Activated T-helper 2 cell treated with anti-CD3 and anti-CD28 coated beads, Interferon-gamma antibody, Interleukin-2, Interleukin-4, amounts not matched to agents 10 μg/mL and 5 μg/mL and 100 μg/mL, durations not matched to agents 14 hours and 24 hours and 36 hours (primary cell): ENCODE data around the gene GRHL1. TPM values are rescaled to one million over a fixed set of nuclear protein-coding genes. Genes with fewer than 3 reads are reported as not detected.

ENCODE experiments used
- DNase-seq: peaks from one replicate; pipeline ENCODE4 v3.0.0; 2021; ENCODE audit warnings: low spot score
- H3K27ac Mint-ChIP-seq: one replicate; pipeline ENCODE4 v1.8.0; 2021; ENCODE audit warnings: mixed read lengths
- H3K27me3 Mint-ChIP-seq: one replicate; pipeline ENCODE4 v1.8.0; 2021; ENCODE audit warnings: low read depth, mixed read lengths
- H3K36me3 Mint-ChIP-seq: one replicate; pipeline ENCODE4 v1.8.0; 2021; ENCODE audit warnings: low read depth, mixed read lengths
- H3K4me1 Mint-ChIP-seq: one replicate; pipeline ENCODE4 v1.8.0; 2021; ENCODE audit warnings: low read depth, mixed read lengths
- H3K4me3 Mint-ChIP-seq: one replicate; pipeline ENCODE4 v1.8.0; 2021; ENCODE audit warnings: low read depth, mild to moderate bottlenecking, moderate library complexity, mixed read lengths
- H3K9me3 Mint-ChIP-seq: one replicate; pipeline ENCODE4 v1.8.0; 2021; ENCODE audit warnings: mixed read lengths
- intact Hi-C: fragments of 100-400 bp; cut with micrococcal nuclease; formaldehyde crosslinking; loops from one replicate; pipeline ENCODE4 v1.15.1; 2023
- total RNA-seq: library from RNA; stranded (reverse); gene quantifications from 2 replicates; pipeline ENCODE4 v1.2.3, GENCODE V29; 2022

Gene GRHL1
- total RNA-seq, 1 donor from 2014 or later: 1.4 TPM

DNA sequence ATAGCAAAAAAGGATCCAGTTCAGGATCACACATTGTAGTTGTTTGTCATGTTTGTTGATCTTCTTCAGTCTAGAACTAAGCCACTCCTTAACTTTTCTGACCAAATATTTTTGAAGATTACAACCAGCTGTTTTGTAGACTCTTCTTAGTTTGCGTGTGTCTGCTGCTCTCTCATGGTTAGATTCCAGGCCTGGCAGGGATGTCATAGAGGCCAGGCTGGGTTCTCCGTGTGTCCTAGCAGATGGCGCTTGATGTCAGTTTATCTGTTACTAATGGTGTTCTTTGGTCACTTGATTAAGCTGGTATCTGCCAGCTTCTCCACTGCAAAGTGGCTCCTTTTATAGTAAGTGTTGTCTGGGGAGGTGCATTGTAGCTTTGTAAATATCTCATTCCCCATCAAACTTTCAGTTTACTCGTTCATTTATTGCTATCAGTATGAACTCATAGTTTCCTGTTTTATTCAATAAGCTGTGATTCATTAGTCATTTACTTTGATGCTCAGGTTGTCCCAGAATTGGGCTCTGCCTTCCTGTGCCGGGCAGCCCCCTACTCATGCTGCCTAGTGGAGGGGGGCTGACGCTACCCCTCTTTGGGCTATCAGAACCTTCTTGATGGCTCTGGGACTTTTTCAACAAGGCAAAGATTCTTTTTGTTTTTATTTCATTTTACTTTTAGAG is 42.1 kb downstream of the GRHL1 start:
- no peaks in the 10 kb centered on the region for H3K36me3 Mint-ChIP-seq
- intact Hi-C loops: no loop called here
- peaks cover 8% of the 10 kb centered on the region for H3K4me1 Mint-ChIP-seq
- no peak overlapping the region for H3K4me3 Mint-ChIP-seq
- H3K9me3 Mint-ChIP-seq: no peaks in the 10 kb centered on the region
- DNase-seq: no peak
- no peak overlapping the region for H3K27ac Mint-ChIP-seq
- H3K27me3 Mint-ChIP-seq: peaks cover 14% of the 10 kb centered on the region

DNA sequence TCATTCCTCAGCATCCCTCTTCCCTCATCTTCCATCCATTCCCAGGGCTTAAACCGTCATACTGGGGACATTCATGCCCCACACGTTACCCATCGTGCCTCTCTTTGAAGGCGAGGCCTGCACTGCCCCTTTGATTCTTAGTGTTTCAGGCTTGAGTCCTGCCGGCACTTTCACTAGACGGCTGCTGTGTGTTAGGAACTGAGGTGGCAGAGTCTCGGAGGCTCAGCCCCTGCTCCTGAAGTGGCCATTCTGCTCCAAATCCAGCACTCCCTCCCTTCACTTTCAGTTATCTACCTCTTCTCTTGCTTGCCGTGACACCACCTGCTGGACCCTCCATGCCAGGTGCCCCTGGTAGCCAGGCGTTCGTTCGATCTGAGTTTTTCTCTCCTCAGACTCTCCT is 43.0 kb downstream of the GRHL1 start:
- Mint-ChIP-seq H3K4me3 (no peak overlapping the region), H3K27me3 (peaks cover 14% of the 10 kb centered on the region), H3K27ac (no peak overlapping the region), H3K4me1 (peaks cover 8% of the 10 kb centered on the region), H3K36me3 (no peaks in the 10 kb centered on the region), H3K9me3 (no peaks in the 10 kb centered on the region)
- intact Hi-C loops: no loop called here
- DNase-seq: no peak

DNA sequence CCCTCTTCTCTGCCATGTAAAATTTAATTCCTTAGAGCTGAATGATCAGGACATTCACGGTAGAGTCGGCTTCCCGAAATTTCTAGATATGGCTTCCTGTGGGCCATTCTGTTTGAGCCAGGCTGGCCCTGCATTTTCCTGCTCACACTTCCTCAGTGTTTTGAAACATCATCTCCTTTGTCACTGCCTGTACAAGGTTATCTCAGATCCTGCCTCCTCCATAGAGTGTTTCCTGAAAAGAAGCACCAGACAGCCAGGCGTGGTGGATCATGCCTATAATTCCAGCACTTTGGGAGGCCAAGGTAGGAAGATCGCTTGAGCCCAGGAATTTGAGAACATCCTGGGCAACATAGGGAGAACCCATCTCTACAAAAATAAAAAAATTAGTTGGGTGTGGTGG is 43.6 kb downstream of the GRHL1 start:
- Mint-ChIP-seq H3K27ac (no peak overlapping the region), H3K36me3 (no peaks in the 10 kb centered on the region), H3K4me3 (no peak overlapping the region), H3K4me1 (peaks cover 8% of the 10 kb centered on the region), H3K27me3 (peaks cover 14% of the 10 kb centered on the region), H3K9me3 (no peaks in the 10 kb centered on the region)
- intact Hi-C loops: no loop called here
- no peak for DNase-seq

DNA sequence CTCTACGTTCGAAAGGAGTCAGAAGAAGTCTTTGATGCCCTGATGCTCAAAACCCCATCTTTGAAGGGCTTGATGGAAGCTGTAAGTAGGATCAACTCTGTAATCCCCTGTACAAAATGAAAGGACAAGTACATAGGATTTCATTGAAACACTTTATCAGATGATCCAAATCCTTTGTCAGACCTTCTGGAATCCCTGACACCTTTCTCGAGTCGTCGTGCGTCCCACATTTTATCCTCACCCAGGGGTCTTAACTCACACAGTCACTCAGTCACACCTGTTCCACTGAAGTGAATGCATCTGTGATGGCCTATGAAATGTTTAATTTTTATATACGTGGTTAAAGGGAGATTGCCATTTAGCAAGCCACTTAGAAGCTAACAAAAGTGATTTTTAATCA is 44.8 kb downstream of the GRHL1 start:
- H3K27me3 Mint-ChIP-seq: peaks cover 14% of the 10 kb centered on the region
- no peak overlapping the region for H3K27ac Mint-ChIP-seq
- intact Hi-C loops: no loop called here

DNA sequence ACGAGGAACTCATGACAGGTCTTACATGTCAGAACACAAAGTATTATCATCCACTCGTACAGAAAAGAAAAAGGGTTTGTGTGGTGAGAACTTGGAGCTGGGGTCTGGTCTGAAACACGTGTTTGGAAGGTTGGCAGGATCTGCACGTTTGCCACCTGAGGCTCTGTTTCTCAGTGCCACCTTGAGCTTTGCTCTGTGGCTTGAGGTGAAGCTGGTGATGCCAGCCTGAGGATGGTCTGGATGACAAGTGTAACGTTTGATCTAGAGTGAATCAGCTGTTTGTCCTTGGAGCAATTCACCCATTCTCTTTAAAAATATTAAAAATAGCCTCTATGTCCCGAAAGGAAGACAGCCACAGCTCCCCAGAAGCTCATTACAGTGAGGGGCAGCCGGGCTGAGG is 46.4 kb downstream of the GRHL1 start:
- peaks cover 8% of the 10 kb centered on the region for H3K4me1 Mint-ChIP-seq
- H3K4me3 Mint-ChIP-seq: no peak overlapping the region
- no peaks in the 10 kb centered on the region for H3K9me3 Mint-ChIP-seq
- intact Hi-C loops: no loop called here
- no peak overlapping the region for H3K27ac Mint-ChIP-seq
- no peaks in the 10 kb centered on the region for H3K36me3 Mint-ChIP-seq
- peaks cover 8% of the 10 kb centered on the region for H3K27me3 Mint-ChIP-seq
- no peak for DNase-seq

More for the DNA sequence above, 44.8 kb downstream of the GRHL1 start:
- no peak for DNase-seq
- Mint-ChIP-seq H3K9me3 (no peaks in the 10 kb centered on the region), H3K36me3 (no peaks in the 10 kb centered on the region), H3K4me3 (no peak overlapping the region), H3K4me1 (peaks cover 8% of the 10 kb centered on the region)

DNA sequence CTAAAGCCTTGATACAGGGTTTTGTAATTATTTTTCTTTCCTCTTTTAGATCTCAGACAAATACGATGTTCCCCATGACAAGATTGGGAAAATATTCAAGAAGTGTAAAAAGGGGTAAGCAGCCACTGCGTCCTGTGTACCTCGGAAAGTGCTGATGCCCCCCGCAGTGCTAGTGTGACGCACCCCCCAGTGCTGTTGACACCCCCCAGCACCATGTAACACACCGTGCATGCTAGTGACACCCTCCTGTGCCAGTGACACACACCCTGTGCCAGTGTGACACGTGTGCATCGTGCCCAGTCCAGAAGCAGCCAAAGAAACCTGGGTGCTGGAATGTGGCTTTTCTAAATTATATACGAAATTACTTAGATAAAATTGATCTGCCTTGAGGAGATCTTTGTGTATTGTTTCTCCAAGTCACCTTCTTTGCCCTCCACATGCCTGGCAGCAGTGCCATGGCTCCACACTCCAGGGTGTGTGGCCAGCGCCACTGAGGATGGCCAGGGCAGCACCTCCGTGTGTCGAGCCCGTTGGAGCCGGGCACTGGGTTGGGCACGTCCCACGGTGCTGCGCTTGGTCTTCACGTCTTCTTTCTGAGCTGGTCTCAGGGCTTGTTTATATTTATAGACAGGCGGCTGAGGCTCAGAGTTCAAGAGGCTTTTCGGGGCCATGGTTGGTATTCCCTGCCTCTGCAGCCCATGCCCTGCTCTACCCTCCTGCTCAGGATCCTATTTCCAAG is 47.6 kb downstream of the GRHL1 start:
- H3K4me3 Mint-ChIP-seq: no peak overlapping the region
- intact Hi-C loops: no loop called here
- H3K27ac Mint-ChIP-seq: no peak overlapping the region
- no peaks in the 10 kb centered on the region for H3K4me1 Mint-ChIP-seq
- no peak for DNase-seq
- peaks cover 8% of the 10 kb centered on the region for H3K27me3 Mint-ChIP-seq
- no peaks in the 10 kb centered on the region for H3K9me3 Mint-ChIP-seq
- no peaks in the 10 kb centered on the region for H3K36me3 Mint-ChIP-seq

DNA sequence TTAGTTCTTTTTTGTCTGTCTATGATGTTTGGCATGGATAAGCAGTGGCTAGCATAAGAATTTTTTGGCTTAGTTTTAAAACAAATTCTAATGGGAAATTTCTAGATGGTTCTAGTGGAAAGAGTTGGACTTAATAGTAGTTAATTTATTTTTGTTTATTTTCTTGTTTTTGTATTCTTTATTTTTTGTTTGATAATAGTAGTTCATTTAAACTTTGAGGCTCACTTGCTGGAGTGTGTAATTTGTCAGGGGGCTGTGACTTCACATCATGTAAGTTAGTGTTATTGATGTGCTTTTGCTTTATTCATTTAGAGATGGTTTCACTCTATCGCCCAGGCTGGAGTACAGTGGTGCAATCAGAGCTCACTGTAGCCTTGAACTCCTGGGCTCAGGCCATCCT is 48.2 kb downstream of the GRHL1 start:
- Mint-ChIP-seq H3K27ac (no peak overlapping the region), H3K4me3 (no peak overlapping the region), H3K4me1 (no peaks in the 10 kb centered on the region), H3K36me3 (no peaks in the 10 kb centered on the region), H3K9me3 (no peaks in the 10 kb centered on the region), H3K27me3 (peaks cover 5% of the 10 kb centered on the region)
- no peak for DNase-seq
- intact Hi-C loops: no loop called here

DNA sequence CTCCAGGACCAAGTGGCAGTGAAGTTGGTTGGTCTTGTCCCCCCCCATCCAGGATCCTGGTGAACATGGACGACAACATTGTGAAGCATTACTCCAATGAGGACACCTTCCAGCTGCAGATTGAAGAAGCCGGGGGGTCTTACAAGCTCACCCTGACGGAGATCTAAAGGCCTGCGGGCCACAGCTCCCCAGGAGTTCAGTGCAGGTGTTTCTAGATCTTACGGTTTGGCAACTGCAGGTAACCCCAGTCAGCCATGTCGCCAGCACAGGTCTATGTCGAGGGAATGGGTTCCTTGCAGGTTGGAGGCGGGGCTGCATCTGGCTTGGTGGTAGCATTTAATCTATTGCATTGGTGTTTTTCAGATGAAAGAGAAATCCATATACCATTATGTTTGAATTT is 49.0 kb downstream of the GRHL1 start:
- no peak for DNase-seq
- Mint-ChIP-seq H3K36me3 (no peaks in the 10 kb centered on the region), H3K27ac (no peak overlapping the region), H3K4me1 (no peaks in the 10 kb centered on the region), H3K27me3 (peaks cover 2% of the 10 kb centered on the region), H3K4me3 (no peak overlapping the region), H3K9me3 (no peaks in the 10 kb centered on the region)
- intact Hi-C loops: no loop called here

DNA sequence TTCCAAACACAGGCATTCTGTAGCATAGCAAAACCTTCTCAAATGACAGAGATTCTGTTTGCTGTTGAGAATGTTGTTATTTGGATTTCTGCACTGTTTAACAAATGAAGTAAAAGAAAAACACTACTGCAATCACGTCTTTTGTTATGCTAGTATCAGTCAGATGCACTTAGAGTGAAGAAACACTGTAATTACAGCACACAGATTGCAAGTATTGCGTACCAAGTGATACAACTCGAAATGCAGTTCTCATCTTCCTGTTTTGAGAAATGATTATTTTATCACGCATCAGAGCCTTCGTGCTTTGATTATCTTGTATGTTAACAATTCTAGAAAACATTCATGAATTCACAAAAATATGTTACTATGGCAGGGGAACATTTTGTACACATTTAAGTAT is 50.1 kb downstream of the GRHL1 start:
- no peak overlapping the region for H3K27ac Mint-ChIP-seq
- H3K9me3 Mint-ChIP-seq: no peaks in the 10 kb centered on the region
- H3K27me3 Mint-ChIP-seq: peaks cover 2% of the 10 kb centered on the region
- no peak for DNase-seq
- H3K4me1 Mint-ChIP-seq: no peaks in the 10 kb centered on the region
- H3K36me3 Mint-ChIP-seq: no peaks in the 10 kb centered on the region
- H3K4me3 Mint-ChIP-seq: no peak overlapping the region
- intact Hi-C loops: no loop called here

DNA sequence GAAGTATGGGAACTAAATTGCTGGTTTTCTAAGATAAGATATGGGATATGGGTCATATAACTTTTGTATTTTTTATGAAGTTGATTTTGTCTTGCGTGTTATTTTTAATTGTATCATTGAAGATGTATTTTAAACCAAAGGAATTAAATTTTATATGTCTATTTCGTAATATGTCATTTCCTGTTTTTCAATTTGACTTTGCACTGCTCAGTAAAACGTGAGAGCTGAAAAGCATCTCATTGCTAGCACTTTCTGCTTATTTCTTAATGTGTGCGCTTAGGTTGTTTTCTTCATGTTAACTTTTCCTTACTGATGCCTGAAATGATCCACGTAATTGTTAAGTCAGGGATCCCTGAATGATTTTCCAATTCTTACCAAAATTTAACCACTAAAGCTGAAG is 50.6 kb downstream of the GRHL1 start:
- intact Hi-C loops: no loop called here
- Mint-ChIP-seq H3K9me3 (no peaks in the 10 kb centered on the region), H3K27me3 (peaks cover 2% of the 10 kb centered on the region), H3K4me3 (no peak overlapping the region), H3K36me3 (no peaks in the 10 kb centered on the region), H3K27ac (no peak overlapping the region), H3K4me1 (no peaks in the 10 kb centered on the region)
- no peak for DNase-seq

DNA sequence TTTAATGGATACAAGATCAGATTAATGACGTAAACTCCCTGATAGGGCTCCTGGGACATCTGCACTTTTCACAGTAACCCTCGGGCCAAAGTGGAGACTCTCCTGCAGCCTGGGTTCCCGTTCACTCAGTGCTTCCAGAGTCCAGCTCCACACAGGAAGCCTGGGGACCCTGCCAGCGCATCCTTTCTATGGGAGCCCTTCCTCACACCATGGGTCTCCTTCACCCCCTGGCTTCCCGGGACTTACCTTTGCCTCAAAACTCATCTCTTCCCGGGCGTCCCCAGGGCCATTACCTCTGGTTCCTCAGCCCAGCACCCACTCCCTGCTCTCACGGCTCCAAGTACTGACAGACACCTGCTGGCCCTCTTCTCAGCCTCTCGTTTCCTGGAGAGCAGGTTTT is 51.2 kb downstream of the GRHL1 start:
- Mint-ChIP-seq H3K9me3 (no peaks in the 10 kb centered on the region), H3K27me3 (peaks cover 2% of the 10 kb centered on the region), H3K27ac (no peak overlapping the region)

DNA sequence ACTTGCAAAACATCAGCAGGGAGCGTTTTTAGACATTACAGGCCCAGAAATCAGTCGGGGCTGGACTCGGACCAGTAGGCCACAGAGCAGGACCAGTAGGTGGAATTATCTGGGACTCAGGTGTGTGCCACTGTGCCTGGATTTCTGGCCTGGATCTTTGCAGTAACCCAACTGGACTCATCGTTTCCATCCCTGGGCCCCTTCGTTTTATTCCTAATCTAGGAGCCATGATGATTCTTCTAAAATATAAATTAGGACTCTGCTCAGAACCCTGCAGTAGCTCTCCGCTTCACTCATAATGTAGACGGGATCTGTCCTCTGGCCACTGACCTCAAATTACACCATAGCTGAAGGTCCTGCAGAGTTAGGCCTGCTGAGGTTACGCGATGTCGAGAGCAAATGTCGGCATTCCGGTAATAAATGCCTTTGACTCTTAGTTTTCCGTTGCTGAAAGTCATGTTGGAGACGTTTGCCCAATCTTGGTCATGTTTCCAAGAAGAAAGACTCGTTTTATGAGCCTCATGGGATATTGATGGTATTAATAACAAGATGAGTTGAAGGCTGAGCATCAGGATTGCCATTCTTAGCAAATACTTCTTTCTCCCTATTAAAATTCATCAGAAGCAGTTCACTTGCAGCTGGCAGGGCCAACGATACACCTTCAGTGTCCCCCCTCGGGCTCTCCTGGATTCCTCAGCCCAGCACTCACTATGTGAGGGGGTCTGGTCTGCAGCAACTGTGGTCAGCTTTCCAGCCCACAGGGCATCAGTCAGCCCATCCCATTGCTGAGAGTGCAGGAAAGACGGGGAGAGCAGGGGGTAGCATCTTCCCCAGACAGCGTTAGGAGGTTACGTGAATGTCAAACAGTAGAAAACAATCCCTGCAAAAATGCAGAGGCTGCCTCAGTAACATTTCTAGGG is 52.0 kb downstream of the GRHL1 start:
- Mint-ChIP-seq H3K36me3 (no peaks in the 10 kb centered on the region), H3K27ac (no peak overlapping the region), H3K4me3 (no peak overlapping the region), H3K27me3 (peaks cover 2% of the 10 kb centered on the region), H3K4me1 (no peaks in the 10 kb centered on the region), H3K9me3 (no peaks in the 10 kb centered on the region)
- no peak for DNase-seq
- intact Hi-C loops: no loop called here

More for the DNA sequence above, 51.2 kb downstream of the GRHL1 start:
- intact Hi-C loops: no loop called here
- H3K4me3 Mint-ChIP-seq: no peak overlapping the region
- H3K36me3 Mint-ChIP-seq: no peaks in the 10 kb centered on the region
- no peak for DNase-seq
- H3K4me1 Mint-ChIP-seq: no peaks in the 10 kb centered on the region

DNA sequence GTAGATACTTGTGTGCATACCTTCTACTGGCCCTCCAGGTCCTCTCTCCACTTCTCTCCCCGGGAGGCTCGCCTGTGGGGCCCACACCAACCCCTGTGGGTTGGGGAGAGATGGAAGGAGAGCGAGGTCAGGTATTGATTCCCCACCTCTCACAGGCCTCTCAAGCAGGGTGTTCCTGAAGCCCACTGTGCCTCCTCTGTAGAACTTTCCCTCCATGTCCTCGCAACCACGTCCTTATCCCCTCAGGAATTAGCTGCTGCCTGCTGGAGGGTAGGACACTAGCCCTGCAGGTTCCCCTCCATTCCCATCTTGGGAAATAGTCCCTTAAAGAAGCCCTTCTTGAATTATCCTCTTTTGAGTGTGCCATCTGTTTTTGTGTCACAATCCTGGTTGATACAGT is 52.9 kb downstream of the GRHL1 start:
- Mint-ChIP-seq H3K9me3 (no peaks in the 10 kb centered on the region), H3K27me3 (peaks cover 2% of the 10 kb centered on the region), H3K4me1 (no peaks in the 10 kb centered on the region), H3K4me3 (no peak overlapping the region), H3K27ac (no peak overlapping the region), H3K36me3 (no peaks in the 10 kb centered on the region)
- no peak for DNase-seq
- intact Hi-C loops: no loop called here
